ENCODE measurements around the gene KIAA0232. TPM values are rescaled to one million over a fixed set of nuclear protein-coding genes. Genes with fewer than 3 reads are reported as not detected.

Gene KIAA0232
- total and polyA plus RNA-seq, 9 of the 15 experiments (the other 6 are each of a cell fraction or from before 2014, with no cell fraction given), result 3.5 to 17.4 (median 13.0) TPM

GRCh38 chr4:6808259-6808658 lies 25.7 kb downstream of the KIAA0232 start:
- ChIA-PET POLR2A (interaction anchor here (3.2 kb wide), 1 partner anchor 12 kb away, joined by 20 read pairs; no protein-coding TSS in a partner anchor), CTCF (ENCODE audit: low intra/inter-chr PET ratio) (no interaction called here)
- ATAC-seq (peak; percentile 69), DNase-seq (ENCODE audit: extremely low read depth in 1 of 4, low spot score in 3 of 4) (no peak), FAIRE-seq (no peak)
- no peak overlapping the region for H3K27ac ChIP-seq (ENCODE audit: extremely low read depth, low read depth, low read length)
- H3K4me3 ChIP-seq, result no peak overlapping the region
- H3K79me2 ChIP-seq (ENCODE audit: control insufficient read depth, insufficient read depth, low read length), result peaks cover 95% of the 10 kb centered on the region
- H4K20me1 ChIP-seq (replicated peaks; ENCODE audit: control insufficient read depth, insufficient read depth, low read length), result peaks cover 8% of the 10 kb centered on the region; the same call in 1 of the 2 replicates
- H3K4me2 ChIP-seq (ENCODE audit: insufficient read depth, low read length), result no peak overlapping the region
- no peaks in the 10 kb centered on the region for H3K27me3 ChIP-seq (ENCODE audit: control insufficient read depth in 2 of 2, insufficient read depth in 2 of 2, low read length in 2 of 2)
- intact Hi-C loops (cut with micrococcal nuclease) (no loop called here), in situ Hi-C loops (cut with MboI) (no loop called here)
- peaks cover 15% of the 10 kb centered on the region; the same call in 2 of the 3 replicates for H3K36me3 ChIP-seq (ENCODE audit: control insufficient read depth, insufficient read depth, low read length)
- no peaks in the 10 kb centered on the region for H3K9me3 ChIP-seq (replicated peaks; ENCODE audit: control insufficient read depth, insufficient read depth, low read depth, low read length)
- TF ChIP-seq LEF1 (IDR thresholded peaks at IDR 0.05) (peak; percentile 35; the same call in 1 of the 2 replicates), NFE2 (IDR thresholded peaks at IDR 0.05; ENCODE audit: low read depth) (peak; percentile 48; the same call in 1 of the 2 replicates), KAT7 (CRISPR knock-in tag; IDR thresholded peaks at IDR 0.05; ENCODE audit: borderline replicate concordance) (0 out of 2 replicates have a peak, but pooled peaks have one; percentile 31), ZNF316 (IDR thresholded peaks at IDR 0.05) (peak; percentile 37; the same call in 1 of the 2 replicates), MAFG (tag; conservative IDR thresholded peaks at IDR 0.05) (peak; percentile 56), ZNF174 (CRISPR knock-in tag; IDR thresholded peaks at IDR 0.05) (no peak), CAMTA2 (CRISPR knock-in tag; conservative IDR thresholded peaks at IDR 0.05) (no peak), C11orf30 (IDR thresholded peaks at IDR 0.05; ENCODE audit: low read depth) (0 out of 2 replicates have a peak, but pooled peaks have one; percentile 57), NFE2L1 (tag; IDR thresholded peaks at IDR 0.05; ENCODE audit: borderline replicate concordance, low read depth) (0 out of 2 replicates have a peak, but pooled peaks have one; percentile 19)
- peaks cover 3% of the 10 kb centered on the region for H3K9me1 ChIP-seq (ENCODE audit: control insufficient read depth, insufficient read depth, low read length)
- no TSS peak for BruUV-seq (replicated peaks)
- WGBS (ENCODE audit: insufficient coverage, low coverage, missing lambda C conversion rate), result 73% methylated on average over 2 of the region's 2 CpGs
- no peak overlapping the region for H2AFZ ChIP-seq (ENCODE audit: low read depth, low read length)
- H3K9ac ChIP-seq (ENCODE audit: insufficient read depth in 1 of 2, low read depth in 2 of 2, low read length in 2 of 2), result no peak overlapping the region
- peaks cover 4 to 38% of the 10 kb centered on the region in 2 experiments; a peak in 4 of 5 replicates for H3K4me1 ChIP-seq (replicated peaks in 1 of 2; ENCODE audit: control insufficient read depth in 2 of 2, insufficient read depth in 2 of 2, low read length in 2 of 2)

Data from K562 (cell line).